Spleen (tissue), 11 donors: Measurements from ENCODE around the gene IGFBP6. TPM values are rescaled to one million over a fixed set of nuclear protein-coding genes. Genes with fewer than 3 reads are reported as not detected.

Source experiments
- DNase-seq: peaks from one replicate; pipeline ENCODE4 v3.0.0-alpha.2; 2020
- H3K27ac ChIP-seq, 8 donors: fragments of 200-600 bp; sonication (generic) in 7 of 8; 1 replicate in 4 of 8; 2 replicates in 4 of 8; pipeline versions ENCODE4 v1.5.0 to v1.8.0; 2016 to 2021; ENCODE audit warnings: inconsistent platforms in 4 of 8, mild to moderate bottlenecking in 4 of 8, moderate library complexity in 1 of 8
- H3K27me3 ChIP-seq, 7 donors: fragments of 200-600 bp; sonication (generic) in 6 of 7; replicated peaks in 1 of 7; 1 replicate in 4 of 7; 2 replicates in 3 of 7; pipeline versions ENCODE4 v1.5.0 to v1.8.0; 2016 to 2021; ENCODE audit warnings: inconsistent platforms in 3 of 7, mild to moderate bottlenecking in 1 of 7
- H3K36me3 ChIP-seq, 6 donors: fragments of 200-600 bp; sonication (generic) in 5 of 6; 1 replicate in 4 of 6; 2 replicates in 2 of 6; pipeline versions ENCODE4 v1.5.0 to v1.8.0; 2016 to 2021; ENCODE audit warnings: inconsistent platforms in 2 of 6
- H3K4me1 ChIP-seq, 6 donors: fragments of 200-600 bp; sonication (generic) in 5 of 6; 1 replicate in 3 of 6; 2 replicates in 3 of 6; pipeline versions ENCODE4 v1.5.0 to v1.8.0; 2016 to 2021; ENCODE audit warnings: inconsistent platforms in 3 of 6
- H3K4me3 ChIP-seq, 8 donors: fragments of 200-600 bp; sonication (generic) in 7 of 8; 1 replicate in 4 of 8; 2 replicates in 4 of 8; pipeline versions ENCODE4 v1.5.0 to v1.8.0; 2016 to 2021; ENCODE audit warnings: inconsistent platforms in 4 of 8, mild to moderate bottlenecking in 4 of 8, moderate library complexity in 2 of 8
- H3K9me3 ChIP-seq, 8 donors: fragments of 200-600 bp; sonication (generic) in 7 of 8; 1 replicate in 4 of 8; 2 replicates in 4 of 8; pipeline versions ENCODE4 v1.5.0 to v1.8.0; 2016 to 2021; ENCODE audit warnings: inconsistent platforms in 4 of 8
- CTCF ChIP-seq, 11 experiments: fragments of 200-600 bp in 7 of 11; fragments of 450-650 bp in 4 of 11; sonication (generic) in 4 of 11; IDR thresholded peaks in 8 of 11; conservative IDR thresholded peaks in 3 of 11; 1 replicate in 7 of 11; 2 replicates in 4 of 11; pipeline versions ENCODE4 v1.4.0 to v1.8.0; 2016 to 2021; ENCODE audit warnings: antibody characterized with exemption in 11 of 11, inconsistent platforms in 4 of 11, mild to moderate bottlenecking in 1 of 11
- POLR2A ChIP-seq, 3 donors: fragments of 450-650 bp; IDR thresholded peaks; one replicate each; pipeline ENCODE4 v1.5.1; 2017; ENCODE audit warnings: antibody characterized with exemption in 3 of 3, mild to moderate bottlenecking in 1 of 3
- POLR2AphosphoS5 ChIP-seq, 3 donors: sonication (generic); formaldehyde crosslinking; IDR thresholded peaks; one replicate each; pipeline ENCODE4 v1.5.1; 2017; ENCODE audit warnings: antibody characterized with exemption in 3 of 3
- WGBS, 5 donors: extraction: QIAGEN DNeasy Blood & Tissue Kit in 3 of 5; methylation state at CpG; one replicate each; pipeline versions ENCODE4 v1.1.5 to v1.1.7; 2013 to 2018; 5-methylcytosine and 5-hydroxymethylcytosine counted together
- intact Hi-C: fragments of 100-400 bp; cut with DNase I; formaldehyde crosslinking; loops from one replicate; pipeline ENCODE4 v1.15.0; 2023; ENCODE audit warnings: low total_unique reads
- polyA plus RNA-seq, 3 donors: library from polyadenylated mRNA; stranded (reverse); fragments of 200-250 nt; gene quantifications; one replicate each; pipeline ENCODE4 v1.2.1, GENCODE V29; 2013
- total RNA-seq, 7 donors: library from RNA; depleted of rRNA in 3 of 7; stranded (reverse); fragments of >200 nt in 3 of 7; fragmentation: NEBNext Ultra II Directional in 4 of 7; extraction: Animal tissue kit (Norgen Biotek cat#: 25700) in 4 of 7; gene quantifications; one replicate each; pipeline versions ENCODE4 v1.1.0 to v1.2.1, GENCODE V29; 2016 to 2021
- donor health status: healthy with polysubstance abuse.
- donor health status: DM: no; HTN: no; CAD: no; lungs with moderate emphysema.
- donor health status: DM: no; HTN: no; CAD: no.
- donor health status: Bipolar disorder and iron deficiency.
- donor health status: healthy.
- donor health status: DM: no; HTN: no; CAD: no.
- donor health status: DM: yes; HTN: yes; CAD: no.

Gene IGFBP6
- total and polyA plus RNA-seq, 10 donors, result 35.2 to 183 (median 80.0) TPM

- peaks cover 33 to 97% (median 71%) of the 10 kb centered on the region in 6 donors for H3K4me1 ChIP-seq
- intact Hi-C loops, result loop anchor here (10.0 kb wide), 1 partner anchor 130 kb away; the partner anchor contains the start of gene ITGB7
- no peak for TF ChIP-seq POLR2AphosphoS5 (IDR thresholded peaks at IDR 0.05)
- TF ChIP-seq CTCF (IDR thresholded peaks at IDR 0.05 in 8 of 11, conservative IDR thresholded peaks at IDR 0.05 in 3 of 11), result no peak
- no peak for TF ChIP-seq POLR2A (IDR thresholded peaks at IDR 0.05)
- 96 to 100% (median 98%) methylated on average over 3 of the region's 3 CpGs for WGBS, 5 donors
- no peaks in the 10 kb centered on the region for H3K9me3 ChIP-seq
- H3K36me3 ChIP-seq, result peaks cover 0 to 78% (median 34%) of the 10 kb centered on the region in 6 donors
- H3K27ac ChIP-seq, result peak overlapping the region in 4 of 8 donors; percentile 68 to 94 (median 74)
- H3K4me3 ChIP-seq, result no peak overlapping the region
- DNase-seq, result no peak
- no peaks in the 10 kb centered on the region for H3K27me3 ChIP-seq
Measured at GRCh38 chr12:53074999-53075370, 22.5 kb upstream of the IGFBP6 start.

GRCh38 chr12:53076461-53076860 is 21.0 kb upstream of the IGFBP6 start:
- WGBS, 5 donors, result 85 to 98% (median 94%) methylated on average over 3 of the region's 3 CpGs
- no peaks in the 10 kb centered on the region for H3K9me3 ChIP-seq
- no peak for DNase-seq
- H3K36me3 ChIP-seq, result peaks cover 0 to 63% (median 30%) of the 10 kb centered on the region in 6 donors
- no peaks in the 10 kb centered on the region for H3K27me3 ChIP-seq
- H3K4me1 ChIP-seq, result peaks cover 29 to 88% (median 60%) of the 10 kb centered on the region in 6 donors
- intact Hi-C loops, result loop anchor here (10.0 kb wide), 1 partner anchor 128 kb away; the partner anchor contains the start of gene ITGB7
- peak overlapping the region in 5 of 8 donors; percentile 2 to 94 (median 68) for H3K27ac ChIP-seq
- H3K4me3 ChIP-seq, result no peak overlapping the region
- TF ChIP-seq POLR2AphosphoS5 (IDR thresholded peaks at IDR 0.05), result no peak
- no peak for TF ChIP-seq CTCF (IDR thresholded peaks at IDR 0.05 in 8 of 11, conservative IDR thresholded peaks at IDR 0.05 in 3 of 11)
- no peak for TF ChIP-seq POLR2A (IDR thresholded peaks at IDR 0.05)

GRCh38 chr12:53077030-53077429 is 20.4 kb upstream of the IGFBP6 start:
- peak overlapping the region in 2 of 8 donors; percentile 36 to 94 for H3K27ac ChIP-seq
- TF ChIP-seq POLR2A (IDR thresholded peaks at IDR 0.05), result no peak
- TF ChIP-seq POLR2AphosphoS5 (IDR thresholded peaks at IDR 0.05), result no peak
- no peak for TF ChIP-seq CTCF (IDR thresholded peaks at IDR 0.05 in 8 of 11, conservative IDR thresholded peaks at IDR 0.05 in 3 of 11)
- H3K4me3 ChIP-seq, result no peak overlapping the region
- no peaks in the 10 kb centered on the region for H3K9me3 ChIP-seq
- 93 to 99% (median 97%) methylated on average over 8 of the region's 8 CpGs for WGBS, 5 donors
- intact Hi-C loops, result loop anchor here (10.0 kb wide), 1 partner anchor 128 kb away; the partner anchor contains the start of gene ITGB7
- H3K27me3 ChIP-seq, result no peaks in the 10 kb centered on the region
- H3K36me3 ChIP-seq, result peaks cover 0 to 58% (median 29%) of the 10 kb centered on the region in 6 donors
- peaks cover 23 to 82% (median 54%) of the 10 kb centered on the region in 6 donors for H3K4me1 ChIP-seq
- no peak for DNase-seq

DNA sequence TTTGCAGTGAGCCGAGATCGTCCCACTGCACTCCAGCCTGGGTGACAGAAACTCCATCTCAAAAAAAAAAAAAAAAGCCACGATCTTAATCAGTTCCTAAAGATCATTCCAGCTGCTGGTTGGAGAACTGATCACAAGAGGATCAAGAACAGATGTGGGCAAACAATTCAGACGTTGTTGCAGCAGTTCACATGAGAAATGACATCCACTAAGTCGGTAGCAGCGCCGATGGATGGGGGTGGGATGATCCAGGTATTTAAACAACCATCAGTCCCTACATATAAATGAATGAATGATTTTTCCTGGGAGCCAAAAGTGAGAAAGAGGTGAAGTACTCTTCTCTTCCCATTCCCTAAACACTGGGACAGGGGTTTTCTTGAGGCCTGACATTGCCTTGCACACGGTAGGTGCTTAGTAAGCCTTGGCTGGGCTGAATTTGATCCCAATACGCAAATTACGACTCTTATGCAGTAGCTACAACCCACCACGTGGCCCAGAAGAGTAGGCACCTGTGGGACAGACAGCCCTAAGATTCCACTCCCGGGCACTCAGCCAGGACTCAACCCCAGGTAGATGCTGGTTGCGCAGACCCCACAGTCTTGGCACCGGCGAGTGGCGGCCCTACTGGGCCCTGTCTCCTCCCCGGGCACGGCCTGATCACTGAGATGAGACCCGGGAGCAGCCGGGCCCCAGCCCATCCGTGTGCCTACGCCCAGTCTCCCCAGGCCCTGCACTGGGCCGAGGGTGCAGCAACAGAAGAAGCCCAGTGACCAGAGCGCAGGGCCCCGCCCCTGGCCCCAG is 18.8 kb upstream of the IGFBP6 start:
- 21 to 56% (median 23%) methylated on average over 10 to 25 of the region's 25 CpGs for WGBS, 5 donors
- H3K4me1 ChIP-seq, result peaks cover 13 to 66% (median 40%) of the 10 kb centered on the region in 6 donors
- H3K36me3 ChIP-seq, result peaks cover 0 to 42% (median 28%) of the 10 kb centered on the region in 6 donors
- no peak for DNase-seq
- H3K27me3 ChIP-seq, result no peaks in the 10 kb centered on the region
- TF ChIP-seq POLR2AphosphoS5 (IDR thresholded peaks at IDR 0.05), result no peak
- peak in 2 of 11 experiments; percentile 5 to 6 for TF ChIP-seq CTCF (IDR thresholded peaks at IDR 0.05 in 8 of 11, conservative IDR thresholded peaks at IDR 0.05 in 3 of 11)
- no peak for TF ChIP-seq POLR2A (IDR thresholded peaks at IDR 0.05)
- intact Hi-C loops, result loop anchor here (10.0 kb wide), 1 partner anchor 126 kb away; the partner anchor contains the start of gene ITGB7
- peak overlapping the region; percentile 76 to 95 (median 92) for H3K27ac ChIP-seq
- H3K4me3 ChIP-seq, result peak overlapping the region; percentile 67 to 85 (median 77)
- no peaks in the 10 kb centered on the region for H3K9me3 ChIP-seq
